GM21423 (cell line): ENCODE measurements around the gene PDE11A.
A peak's percentile ranks its signal among the peaks of the same experiment; 100 is the strongest.

ENCODE experiments used
- ATAC-seq: cut with Tn5 transposase; IDR thresholded peaks from one replicate; pipeline ENCODE4 v1.9.1; 2021; ENCODE audit warnings: mild to moderate bottlenecking, moderate library complexity; ENCODE audit not compliant: unreplicated experiment

PDE11A gene

DNA sequence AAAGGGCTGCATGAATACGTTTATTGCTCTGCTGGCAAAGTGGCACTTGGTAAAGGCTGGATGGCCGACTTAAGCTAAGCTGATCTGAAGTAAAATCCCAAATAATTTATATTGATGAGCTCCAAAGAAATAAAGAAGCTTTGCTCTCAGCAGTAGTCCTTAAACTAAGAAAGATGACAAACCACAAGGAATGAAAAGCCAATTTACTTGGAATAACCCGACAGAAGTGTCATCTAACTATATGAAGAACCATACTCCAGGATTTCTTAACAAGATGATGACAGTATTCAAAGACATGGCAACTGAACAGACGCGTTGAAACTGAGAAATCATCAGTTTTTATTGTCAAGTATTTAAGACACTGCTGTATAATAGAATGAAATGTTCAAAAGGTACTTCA is 294.1 kb downstream of the PDE11A start:
- no peak for ATAC-seq

DNA sequence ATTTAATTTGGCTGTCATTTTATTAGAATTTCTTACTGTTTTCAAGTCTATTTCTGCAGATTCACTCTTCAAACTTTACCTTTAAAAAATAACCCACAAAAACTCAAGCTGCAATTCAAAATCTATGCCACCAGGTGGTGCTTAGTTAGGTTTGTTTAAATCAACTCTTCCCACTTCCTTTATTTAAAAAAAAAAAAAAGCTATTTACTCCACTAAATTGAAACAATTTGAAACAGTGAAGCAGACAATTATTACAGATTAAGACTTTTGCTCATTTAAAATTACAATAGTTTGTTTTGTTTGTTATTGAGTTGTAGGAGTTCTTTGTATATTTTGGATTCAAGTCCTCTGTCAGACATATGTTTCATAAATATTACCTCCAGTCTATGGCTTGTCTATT is 300.0 kb downstream of the PDE11A start:
- no peak for ATAC-seq

DNA sequence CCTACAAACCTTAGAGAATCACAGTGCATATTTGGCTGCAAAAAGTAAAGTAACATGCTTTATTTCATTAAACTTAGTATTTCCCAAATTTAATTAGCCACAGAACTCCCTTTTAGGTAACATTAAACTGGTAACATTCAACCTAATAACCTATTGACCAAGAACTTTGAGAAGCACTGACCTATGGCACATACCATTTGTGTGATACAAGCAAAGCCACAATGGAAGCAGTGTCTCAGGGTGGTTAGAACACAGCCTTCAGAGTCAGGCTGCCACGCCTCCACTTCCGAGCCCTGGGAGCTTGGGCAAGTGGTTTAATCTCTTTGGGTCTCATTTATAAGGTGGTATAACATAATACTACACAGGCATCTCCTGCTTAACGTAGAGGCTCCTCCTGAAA is 301.4 kb downstream of the PDE11A start:
- no peak for ATAC-seq

DNA sequence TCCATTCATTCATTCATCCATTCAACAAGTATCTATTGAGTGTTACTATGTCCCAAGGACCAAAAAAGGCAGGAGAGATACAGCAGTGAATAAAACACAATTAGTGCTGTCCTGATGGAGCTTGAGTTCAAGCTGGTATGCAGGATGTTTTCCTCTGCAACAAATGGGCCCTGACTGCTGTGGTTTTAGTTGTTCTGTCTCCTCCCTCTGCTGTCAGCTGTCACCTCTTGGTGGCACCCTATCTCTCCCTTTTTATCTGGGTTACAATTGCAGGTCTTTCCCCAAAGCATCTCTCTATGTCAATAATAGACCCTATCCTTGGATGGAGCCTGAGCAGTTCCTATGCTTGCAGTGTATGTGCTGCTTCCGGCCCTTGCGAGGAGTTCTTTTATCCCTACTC is 304.8 kb downstream of the PDE11A start:
- ATAC-seq, result no peak

DNA sequence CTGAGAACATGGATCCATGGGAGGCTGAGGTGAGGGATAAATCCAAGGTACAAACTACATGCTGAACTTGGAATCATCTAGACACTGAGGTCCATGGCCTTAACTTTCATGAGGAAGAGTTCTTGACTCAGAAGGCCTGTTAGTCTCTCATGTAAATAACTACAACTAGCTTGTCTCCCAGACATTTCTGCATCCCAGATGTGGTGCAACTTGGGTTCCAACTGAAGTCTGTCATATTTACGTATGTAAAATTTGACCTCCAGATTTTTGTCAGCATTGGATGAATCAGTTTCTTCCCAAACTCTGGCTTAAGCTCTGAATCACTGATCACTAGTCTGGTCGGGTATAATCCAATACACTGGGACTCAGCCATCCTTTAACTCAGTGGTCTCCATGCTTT is 306.9 kb downstream of the PDE11A start:
- no peak for ATAC-seq

DNA sequence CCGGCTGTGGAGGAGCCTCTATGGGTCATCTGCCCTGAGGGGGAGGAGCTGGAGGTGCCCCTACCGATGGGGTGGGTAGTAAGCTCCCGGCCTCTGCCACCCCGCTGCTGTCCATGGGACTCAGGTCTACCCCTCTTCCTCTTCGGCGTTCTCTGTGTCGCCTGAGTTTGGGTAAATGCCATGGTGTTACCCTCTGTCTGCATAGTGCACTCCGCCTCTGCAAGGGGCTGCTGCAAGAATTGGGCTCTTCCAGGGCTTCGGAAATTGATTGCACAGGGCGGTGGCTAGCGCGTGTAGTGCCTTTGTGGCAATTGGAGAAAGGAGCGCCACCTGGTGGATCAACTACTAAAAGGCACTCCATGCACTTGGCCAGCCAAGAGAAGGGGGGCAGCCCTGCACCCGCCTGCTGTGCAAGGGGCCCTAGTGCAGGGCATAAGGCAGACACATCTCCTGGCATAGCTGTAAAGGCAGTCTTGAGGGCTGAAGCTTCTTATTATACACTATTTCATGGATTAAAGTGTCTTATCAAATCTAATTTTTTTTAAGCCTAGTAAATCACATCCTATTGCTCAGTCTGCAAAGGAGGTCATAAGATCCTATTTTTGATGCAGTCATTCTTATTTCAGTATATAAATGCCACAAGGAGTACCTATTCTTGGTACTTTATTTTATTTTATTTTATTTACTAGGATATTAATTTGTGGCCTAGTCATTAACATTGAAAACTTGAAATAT is 308.9 kb downstream of the PDE11A start:
- ATAC-seq, result peak; percentile 99

DNA sequence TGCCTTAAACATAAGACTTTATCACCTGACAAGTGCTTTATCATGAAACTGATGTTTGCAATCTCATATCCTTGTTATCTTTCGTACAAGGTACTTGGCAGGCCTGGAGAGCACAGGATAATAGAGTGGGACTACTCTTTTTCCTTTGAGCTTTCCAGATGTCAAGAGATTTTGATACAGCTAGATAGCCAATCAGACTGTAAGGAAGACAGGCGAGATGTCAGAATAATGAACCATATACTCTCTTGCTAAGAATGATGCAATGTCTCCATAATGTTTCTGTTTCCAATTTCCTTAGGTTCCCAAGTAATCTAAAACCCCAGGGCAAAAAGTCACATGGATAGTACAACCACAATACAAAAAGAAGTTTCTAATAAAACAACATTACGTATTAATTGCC is 313.1 kb downstream of the PDE11A start:
- no peak for ATAC-seq

DNA sequence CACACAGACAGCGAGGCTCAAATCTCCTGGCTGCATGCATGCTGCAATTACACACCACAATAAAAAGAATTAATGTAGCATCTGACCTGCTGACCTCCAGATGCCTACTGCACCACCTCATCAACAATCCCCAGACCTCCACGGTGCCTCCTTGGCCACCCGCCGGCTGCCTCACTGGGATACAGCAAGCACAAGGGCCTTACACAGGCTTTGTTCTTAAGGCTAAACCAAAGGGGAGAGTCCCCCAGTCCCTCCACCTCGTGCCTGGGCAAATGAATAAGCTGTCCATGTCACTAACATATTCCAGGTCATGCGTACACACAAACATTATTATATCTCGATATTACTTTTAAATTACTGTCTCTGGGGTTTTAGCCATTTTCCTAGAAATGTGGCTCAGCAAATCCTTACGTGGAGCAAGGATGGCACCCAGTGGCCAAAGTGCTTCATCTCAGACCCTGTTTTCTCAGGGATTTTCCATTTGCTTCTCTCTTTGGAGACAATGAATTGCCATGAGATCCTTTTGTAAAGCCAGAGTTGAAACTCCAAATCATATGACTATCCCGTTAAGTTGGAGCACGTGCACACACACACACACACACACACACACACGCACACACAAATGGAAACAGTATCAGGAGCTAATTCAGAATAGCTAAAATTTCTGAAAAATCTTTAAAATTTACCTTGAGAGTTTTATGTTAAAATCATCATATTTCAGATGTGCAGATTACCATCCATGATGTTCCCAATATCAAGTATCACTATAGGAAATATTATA is 313.8 kb downstream of the PDE11A start:
- no peak for ATAC-seq

DNA sequence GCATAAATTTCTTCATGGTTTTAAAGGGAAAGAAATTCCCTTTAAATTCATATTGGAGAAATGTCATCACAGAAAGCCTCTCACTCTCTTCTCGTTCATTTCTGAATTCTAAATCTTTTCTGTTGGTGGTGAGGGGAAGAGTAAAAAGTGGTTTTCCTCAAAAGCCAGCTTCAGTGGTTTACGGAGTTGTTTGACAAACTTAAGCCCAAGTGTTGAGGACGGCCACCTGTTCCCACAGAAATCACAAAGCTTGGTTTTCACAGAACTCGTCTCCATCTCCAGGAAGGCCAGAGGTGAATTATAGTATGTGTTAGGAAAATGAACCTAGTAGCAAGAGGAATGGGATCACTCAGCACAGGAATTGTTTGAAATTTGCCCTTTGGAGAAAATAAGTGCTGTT is 316.2 kb downstream of the PDE11A start:
- ATAC-seq, result no peak

DNA sequence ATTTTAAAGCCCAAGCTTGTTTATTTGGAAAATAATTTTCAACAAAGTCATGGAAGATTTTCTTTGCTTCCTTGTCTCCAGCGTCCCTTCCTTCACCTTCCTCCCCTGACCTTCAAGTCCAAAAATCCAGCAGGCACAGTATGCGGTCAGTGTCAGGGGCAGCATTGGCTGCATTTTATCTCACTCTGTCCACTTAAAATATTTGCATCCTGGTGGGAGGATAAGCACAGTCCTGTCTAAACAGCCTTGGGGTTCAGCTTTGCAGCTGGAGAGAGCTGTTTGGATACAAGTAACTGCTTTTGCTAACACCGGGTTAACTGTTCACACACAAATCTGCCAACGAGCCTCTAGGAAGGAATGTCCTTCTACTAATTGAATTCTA is 318.1 kb downstream of the PDE11A start:
- ATAC-seq, result no peak

DNA sequence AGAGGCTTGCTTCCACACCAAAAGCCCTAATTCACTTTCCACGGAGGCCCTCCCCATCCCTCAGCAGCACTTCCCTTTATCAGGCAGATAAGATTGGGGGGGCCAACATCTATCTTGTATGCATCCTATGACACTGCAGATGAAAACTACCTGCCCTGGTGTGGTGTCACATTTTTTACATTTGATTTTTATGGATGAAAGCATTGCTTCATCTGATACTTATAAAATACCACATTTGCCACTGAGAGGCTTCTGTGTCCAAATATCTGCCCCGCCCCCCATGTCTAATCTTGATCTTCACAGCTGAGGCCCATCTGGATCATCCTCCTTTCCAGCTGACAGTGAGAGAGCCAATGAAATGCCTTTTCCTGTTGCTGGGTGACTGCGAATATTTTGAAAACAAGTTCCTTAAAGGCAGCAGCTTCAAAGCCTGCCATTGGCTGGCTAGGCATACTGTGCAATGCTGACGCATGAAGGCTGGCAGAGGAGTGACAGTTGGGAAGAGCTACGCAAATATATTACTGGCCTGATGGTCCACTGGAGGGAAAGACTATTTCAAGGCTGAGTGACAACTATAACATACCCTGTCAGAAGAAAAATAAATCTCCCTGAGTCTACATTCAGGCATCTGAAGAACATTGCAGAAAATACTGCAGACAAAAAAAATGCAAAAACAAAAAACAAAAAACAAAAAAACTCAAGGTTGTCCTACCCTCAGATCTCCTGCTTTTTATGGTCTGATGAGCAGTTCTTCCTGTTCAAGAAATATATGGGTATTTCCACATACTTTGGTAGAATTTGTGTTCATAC is 318.7 kb downstream of the PDE11A start:
- no peak for ATAC-seq

DNA sequence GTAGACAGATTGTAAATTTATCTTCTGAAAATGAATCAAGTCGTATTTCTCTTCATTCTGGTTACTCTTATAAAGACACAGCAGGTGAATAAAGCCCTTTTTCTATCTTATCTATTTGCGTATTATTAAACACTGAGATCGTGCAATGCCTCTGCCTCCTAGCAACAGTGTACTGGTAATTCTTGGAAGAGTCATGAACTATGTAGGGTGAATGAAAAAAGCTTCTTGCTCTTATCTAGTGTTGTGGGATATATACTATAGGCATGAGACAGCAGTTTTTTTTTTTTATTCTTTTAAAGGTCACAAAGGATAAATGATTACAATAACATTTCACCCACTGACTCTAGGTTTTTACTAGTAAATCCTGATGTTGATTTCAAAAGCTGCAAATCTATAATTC is 324.2 kb downstream of the PDE11A start:
- ATAC-seq, result no peak

DNA sequence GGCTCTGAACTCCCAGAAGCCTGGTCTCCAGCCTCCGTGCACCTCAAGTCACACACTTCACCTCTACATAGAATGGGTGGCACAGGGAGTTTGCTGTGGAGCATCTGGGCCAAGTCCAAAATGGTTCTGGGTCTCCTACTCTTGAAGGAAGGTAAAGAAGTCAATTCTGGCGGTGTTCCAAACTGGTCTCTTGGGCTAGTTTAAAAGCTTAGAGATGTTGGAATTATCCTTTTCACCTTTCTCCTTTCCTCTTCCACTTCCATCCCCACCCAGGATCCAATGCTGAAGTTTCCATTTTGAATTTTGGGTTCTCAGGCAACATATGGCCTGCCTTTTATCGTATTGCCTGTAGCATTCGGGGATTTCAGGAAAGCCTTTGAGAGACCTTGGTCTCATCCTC is 325.2 kb downstream of the PDE11A start:
- ATAC-seq, result no peak

DNA sequence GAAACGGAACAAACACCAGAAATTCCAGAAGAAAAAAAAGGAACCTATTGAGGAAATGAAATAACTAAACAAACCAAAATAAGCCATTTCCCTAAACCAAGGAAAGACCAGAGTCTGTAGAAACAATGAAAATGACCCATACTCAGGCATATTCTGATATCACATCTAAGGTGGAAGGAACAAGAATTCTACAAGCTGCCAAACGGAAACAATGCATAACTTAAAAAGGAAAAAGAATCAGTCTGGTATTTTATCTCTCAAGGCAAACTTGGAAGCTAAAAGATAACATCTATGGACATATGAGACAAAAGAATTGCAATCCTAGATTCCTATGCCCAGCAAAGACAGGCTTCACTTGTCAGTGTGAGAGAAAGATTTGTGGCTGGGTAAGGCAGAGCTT is 326.2 kb downstream of the PDE11A start:
- no peak for ATAC-seq

DNA sequence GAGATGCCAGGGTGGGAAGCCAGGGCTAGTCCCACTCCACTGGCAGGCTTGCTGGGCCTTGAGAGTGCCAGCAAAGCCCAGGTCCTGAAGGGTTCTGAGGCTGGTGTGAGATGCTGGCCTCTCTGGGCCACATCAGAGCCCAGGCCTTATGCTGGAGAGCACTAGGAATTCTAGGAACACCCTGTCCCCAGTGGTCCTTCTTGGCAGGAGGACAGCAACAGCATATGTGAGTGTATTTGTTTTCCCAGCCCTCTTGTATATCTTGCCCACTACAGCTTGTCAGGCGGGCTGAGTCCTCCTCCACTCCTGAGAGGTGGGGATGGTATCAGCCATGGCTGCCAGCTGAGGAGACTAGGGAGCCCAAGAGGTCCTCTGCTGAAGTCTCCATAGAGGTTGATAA is 327.0 kb downstream of the PDE11A start:
- no peak for ATAC-seq

DNA sequence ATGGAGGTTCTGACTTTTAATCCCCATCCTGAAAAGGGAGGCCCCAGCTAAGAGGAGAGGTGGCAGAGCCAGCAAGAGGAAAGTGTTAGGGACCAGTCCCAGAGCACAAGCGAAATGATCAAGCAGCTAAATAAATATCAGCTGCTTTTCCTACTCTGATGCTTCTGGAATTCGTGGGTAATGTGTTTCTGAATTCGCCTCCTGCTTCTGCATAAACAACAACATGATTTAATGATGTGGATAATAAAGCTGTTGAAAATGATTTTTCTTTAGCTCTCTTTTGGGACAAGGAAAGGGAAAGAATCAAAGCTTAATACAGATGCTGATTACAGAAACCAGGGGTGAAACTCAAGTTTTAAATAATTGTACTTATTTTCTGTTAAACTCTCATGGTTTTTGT is 329.7 kb downstream of the PDE11A start:
- no peak for ATAC-seq

DNA sequence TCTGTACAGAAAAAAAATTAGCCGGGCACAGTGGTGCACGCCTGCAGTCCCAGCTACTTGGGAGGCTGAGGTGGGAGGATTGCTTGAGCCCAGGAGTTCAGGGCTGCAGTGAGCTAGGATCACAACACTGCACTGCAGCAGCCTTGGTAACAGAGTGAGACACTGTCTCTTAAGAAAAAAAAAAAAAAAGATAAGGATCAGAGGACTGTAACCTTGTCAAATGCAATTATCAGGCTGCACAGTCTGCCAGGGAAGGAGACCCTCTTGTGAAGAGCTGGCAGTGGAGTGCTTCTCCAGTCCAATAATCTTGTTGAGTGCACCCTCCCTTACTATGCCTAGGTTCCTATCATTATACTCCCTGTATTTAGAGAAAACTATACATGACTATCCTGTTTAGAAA is 330.7 kb downstream of the PDE11A start:
- ATAC-seq, result no peak

DNA sequence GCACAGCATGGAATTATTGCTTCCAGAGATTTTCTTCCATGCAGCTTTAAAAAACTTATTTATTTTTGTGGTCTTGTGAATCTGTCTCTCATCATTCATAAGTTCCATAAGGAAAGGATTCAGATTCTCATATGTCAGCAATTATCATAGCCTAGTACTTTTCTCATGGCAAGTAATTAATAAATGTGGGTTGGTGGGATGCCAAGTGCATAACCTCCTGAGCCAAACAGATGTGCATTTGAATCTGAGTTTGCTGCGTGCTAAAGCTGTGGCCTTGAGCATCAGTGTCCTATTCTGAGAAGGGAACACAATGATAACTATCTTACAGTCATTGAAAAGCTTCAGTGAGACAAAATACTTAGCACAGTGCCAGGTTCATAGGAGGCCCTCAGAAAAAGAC is 331.9 kb downstream of the PDE11A start:
- no peak for ATAC-seq

DNA sequence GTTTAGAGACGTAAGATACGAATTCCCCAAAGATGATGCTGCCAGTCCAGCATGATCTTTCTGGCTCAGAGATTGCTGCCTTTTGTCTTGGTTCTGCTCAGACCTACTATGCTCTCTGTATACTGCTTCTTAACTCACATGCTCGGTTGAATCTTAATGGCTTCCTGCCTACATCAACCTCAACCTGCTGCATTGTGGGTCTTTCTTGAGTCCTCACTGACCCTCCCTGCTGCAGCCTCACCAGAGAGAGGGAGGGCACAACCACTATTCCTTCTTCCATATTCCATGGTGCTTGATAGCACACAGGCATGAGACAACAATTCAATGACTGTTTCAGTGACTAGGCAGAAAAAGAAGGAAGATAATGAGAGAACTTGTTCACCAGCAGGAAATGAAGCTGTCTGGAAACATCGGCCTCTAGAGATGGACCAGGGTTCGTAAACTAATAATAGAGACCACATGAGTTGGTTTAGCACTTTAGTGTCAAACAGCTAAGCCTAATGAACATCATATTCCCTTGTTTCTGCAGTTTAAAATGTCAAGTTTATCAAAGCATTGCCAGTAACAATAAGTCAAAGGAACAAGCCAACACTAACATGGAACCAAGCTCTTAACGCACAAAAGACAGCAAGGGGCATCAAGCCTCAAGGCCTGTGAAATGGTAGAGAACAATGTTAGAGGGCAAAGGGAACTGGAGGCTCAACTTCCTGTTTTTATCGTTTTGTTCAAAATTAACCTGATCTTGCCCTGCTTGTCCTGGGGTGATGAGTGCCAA is 333.9 kb downstream of the PDE11A start:
- ATAC-seq, result no peak

DNA sequence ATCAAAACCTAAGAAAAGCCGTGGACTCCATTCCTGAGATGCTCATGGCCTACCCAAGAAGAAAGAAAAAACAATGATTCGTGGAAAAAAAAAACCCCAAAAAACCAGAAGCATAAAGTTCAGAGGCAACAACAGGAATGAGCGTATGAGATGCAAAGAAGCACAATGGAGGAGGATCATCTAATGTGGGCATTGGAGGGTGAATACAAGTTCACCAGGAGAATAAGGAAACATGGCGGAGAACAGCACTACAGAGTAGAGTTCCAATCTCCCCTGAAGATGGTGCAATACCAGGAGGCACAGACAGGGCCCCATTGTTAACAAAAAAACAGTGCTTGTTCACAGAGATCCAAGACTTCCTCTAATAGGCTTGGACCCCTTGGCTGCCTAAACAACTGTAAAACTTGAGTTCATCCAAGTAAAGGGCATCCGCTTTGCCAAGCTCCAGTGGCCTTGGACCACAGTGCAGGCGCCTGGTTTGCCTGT is 337.2 kb downstream of the PDE11A start:
- ATAC-seq, result no peak

DNA sequence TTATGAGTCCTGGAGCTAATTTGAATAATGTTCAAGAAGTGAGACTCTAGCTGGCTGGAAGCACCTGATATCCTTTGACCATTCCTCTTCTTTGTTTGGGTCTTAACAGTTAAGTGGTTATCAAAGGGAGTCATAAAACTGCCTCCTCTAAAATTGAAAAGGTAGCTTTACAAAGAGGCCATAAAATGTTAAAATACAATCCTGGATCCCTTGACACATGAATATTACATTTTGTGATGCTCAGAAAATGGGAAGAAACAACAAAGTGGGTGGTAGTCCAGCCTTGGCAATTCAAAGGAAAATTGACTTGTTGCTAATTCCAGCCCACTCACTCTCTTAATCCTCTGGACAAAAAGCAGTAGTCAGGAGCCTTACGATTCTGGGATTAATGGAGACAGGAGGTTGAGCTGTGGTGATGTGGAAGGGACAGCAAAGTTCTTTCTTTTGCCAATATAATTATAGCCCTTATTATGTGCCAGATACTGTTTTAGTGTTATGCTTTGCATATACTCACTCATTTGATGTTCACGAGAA is 339.2 kb downstream of the PDE11A start:
- no peak for ATAC-seq
